ENCODE measurements around the gene IL7R.

The IL7R gene

GRCh38 chr5:35894131-35894530, 37.4 kb downstream of the IL7R start:
- H3K27me3 ChIP-seq (replicated peaks; ENCODE audit: control insufficient read depth, insufficient read depth, low read length) = no peaks in the 10 kb centered on the region
- no peak for DNase-seq (ENCODE audit: low read depth)
- H3K4me3 ChIP-seq (ENCODE audit: low read length) = no peak overlapping the region
- no peaks in the 10 kb centered on the region for H3K36me3 ChIP-seq (ENCODE audit: control insufficient read depth, insufficient read depth, low read length, severe bottlenecking)
- peaks cover 6% of the 10 kb centered on the region for H3K4me1 ChIP-seq (ENCODE audit: control insufficient read depth, insufficient read depth, low read length)
- H3K9me3 ChIP-seq (ENCODE audit: control insufficient read depth, low read length) = no peaks in the 10 kb centered on the region
- H3K9ac ChIP-seq (ENCODE audit: low read length) = no peak overlapping the region

- peak; percentile 15 for DNase-seq (ENCODE audit: low read depth)
These were observed 42.4 kb downstream of the IL7R start for GRCh38 chr5:35898952-35899660.

GRCh38 chr5:35899800-35900199, 43.1 kb downstream of the IL7R start:
- peaks cover 9% of the 10 kb centered on the region for H3K4me1 ChIP-seq (ENCODE audit: control insufficient read depth, insufficient read depth, low read length)
- H3K27me3 ChIP-seq (replicated peaks; ENCODE audit: control insufficient read depth, insufficient read depth, low read length) = no peaks in the 10 kb centered on the region
- no peaks in the 10 kb centered on the region for H3K36me3 ChIP-seq (ENCODE audit: control insufficient read depth, insufficient read depth, low read length, severe bottlenecking)
- H3K4me3 ChIP-seq (ENCODE audit: low read length) = no peak overlapping the region
- no peaks in the 10 kb centered on the region for H3K9me3 ChIP-seq (ENCODE audit: control insufficient read depth, low read length)
- no peak for DNase-seq (ENCODE audit: low read depth)
- H3K9ac ChIP-seq (ENCODE audit: low read length) = no peak overlapping the region

More at GRCh38 chr5:35898952-35899660, 42.4 kb downstream of the IL7R start:
- Histone ChIP-seq H3K36me3 (ENCODE audit: control insufficient read depth, insufficient read depth, low read length, severe bottlenecking) (no peaks in the 10 kb centered on the region), H3K9ac (ENCODE audit: low read length) (no peak overlapping the region), H3K27me3 (replicated peaks; ENCODE audit: control insufficient read depth, insufficient read depth, low read length) (no peaks in the 10 kb centered on the region), H3K4me3 (ENCODE audit: low read length) (no peak overlapping the region), H3K4me1 (ENCODE audit: control insufficient read depth, insufficient read depth, low read length) (peaks cover 9% of the 10 kb centered on the region), H3K9me3 (ENCODE audit: control insufficient read depth, low read length) (no peaks in the 10 kb centered on the region)

- Histone ChIP-seq H3K27me3 (replicated peaks; ENCODE audit: control insufficient read depth, insufficient read depth, low read length) (no peaks in the 10 kb centered on the region), H3K9ac (ENCODE audit: low read length) (no peak overlapping the region), H3K9me3 (ENCODE audit: control insufficient read depth, low read length) (no peaks in the 10 kb centered on the region), H3K4me1 (ENCODE audit: control insufficient read depth, insufficient read depth, low read length) (peaks cover 9% of the 10 kb centered on the region), H3K36me3 (ENCODE audit: control insufficient read depth, insufficient read depth, low read length, severe bottlenecking) (no peaks in the 10 kb centered on the region), H3K4me3 (ENCODE audit: low read length) (no peak overlapping the region)
- no peak for DNase-seq (ENCODE audit: low read depth)
These were observed 44.4 kb downstream of the IL7R start for GRCh38 chr5:35900972-35901695.

- H3K9ac ChIP-seq (ENCODE audit: low read length) = no peak overlapping the region
- H3K4me1 ChIP-seq (ENCODE audit: control insufficient read depth, insufficient read depth, low read length) = peaks cover 9% of the 10 kb centered on the region
- no peaks in the 10 kb centered on the region for H3K36me3 ChIP-seq (ENCODE audit: control insufficient read depth, insufficient read depth, low read length, severe bottlenecking)
- DNase-seq (ENCODE audit: low read depth) = peak; percentile 13
- H3K9me3 ChIP-seq (ENCODE audit: control insufficient read depth, low read length) = no peaks in the 10 kb centered on the region
- H3K27me3 ChIP-seq (replicated peaks; ENCODE audit: control insufficient read depth, insufficient read depth, low read length) = no peaks in the 10 kb centered on the region
- no peak overlapping the region for H3K4me3 ChIP-seq (ENCODE audit: low read length)
These were observed 45.5 kb downstream of the IL7R start for GRCh38 chr5:35902046-35902672.

- H3K9ac ChIP-seq (ENCODE audit: low read length) = no peak overlapping the region
- H3K4me1 ChIP-seq (ENCODE audit: control insufficient read depth, insufficient read depth, low read length) = peaks cover 8% of the 10 kb centered on the region
- DNase-seq (ENCODE audit: low read depth) = no peak
- H3K27me3 ChIP-seq (replicated peaks; ENCODE audit: control insufficient read depth, insufficient read depth, low read length) = no peaks in the 10 kb centered on the region
- H3K9me3 ChIP-seq (ENCODE audit: control insufficient read depth, low read length) = no peaks in the 10 kb centered on the region
- H3K36me3 ChIP-seq (ENCODE audit: control insufficient read depth, insufficient read depth, low read length, severe bottlenecking) = no peaks in the 10 kb centered on the region
- no peak overlapping the region for H3K4me3 ChIP-seq (ENCODE audit: low read length)
These were observed 47.0 kb downstream of the IL7R start for GRCh38 chr5:35903631-35904203.

GRCh38 chr5:35904443-35905132, 47.9 kb downstream of the IL7R start:
- H3K9me3 ChIP-seq (ENCODE audit: control insufficient read depth, low read length) = no peaks in the 10 kb centered on the region
- H3K4me1 ChIP-seq (ENCODE audit: control insufficient read depth, insufficient read depth, low read length) = no peaks in the 10 kb centered on the region
- H3K4me3 ChIP-seq (ENCODE audit: low read length) = no peak overlapping the region
- DNase-seq (ENCODE audit: low read depth) = no peak
- H3K9ac ChIP-seq (ENCODE audit: low read length) = no peak overlapping the region
- H3K27me3 ChIP-seq (replicated peaks; ENCODE audit: control insufficient read depth, insufficient read depth, low read length) = no peaks in the 10 kb centered on the region
- no peaks in the 10 kb centered on the region for H3K36me3 ChIP-seq (ENCODE audit: control insufficient read depth, insufficient read depth, low read length, severe bottlenecking)

- Histone ChIP-seq H3K36me3 (ENCODE audit: control insufficient read depth, insufficient read depth, low read length, severe bottlenecking) (no peaks in the 10 kb centered on the region), H3K27me3 (replicated peaks; ENCODE audit: control insufficient read depth, insufficient read depth, low read length) (no peaks in the 10 kb centered on the region), H3K4me3 (ENCODE audit: low read length) (no peak overlapping the region), H3K9me3 (ENCODE audit: control insufficient read depth, low read length) (no peaks in the 10 kb centered on the region), H3K9ac (ENCODE audit: low read length) (no peak overlapping the region), H3K4me1 (ENCODE audit: control insufficient read depth, insufficient read depth, low read length) (no peaks in the 10 kb centered on the region)
- no peak for DNase-seq (ENCODE audit: low read depth)
These were observed 51.5 kb downstream of the IL7R start for GRCh38 chr5:35908228-35908627.

GRCh38 chr5:35908814-35909213, 52.1 kb downstream of the IL7R start:
- Histone ChIP-seq H3K4me1 (ENCODE audit: control insufficient read depth, insufficient read depth, low read length) (no peaks in the 10 kb centered on the region), H3K4me3 (ENCODE audit: low read length) (no peak overlapping the region), H3K27me3 (replicated peaks; ENCODE audit: control insufficient read depth, insufficient read depth, low read length) (no peaks in the 10 kb centered on the region), H3K36me3 (ENCODE audit: control insufficient read depth, insufficient read depth, low read length, severe bottlenecking) (no peaks in the 10 kb centered on the region), H3K9ac (ENCODE audit: low read length) (no peak overlapping the region), H3K9me3 (ENCODE audit: control insufficient read depth, low read length) (no peaks in the 10 kb centered on the region)
- no peak for DNase-seq (ENCODE audit: low read depth)

- Histone ChIP-seq H3K36me3 (ENCODE audit: control insufficient read depth, insufficient read depth, low read length, severe bottlenecking) (no peaks in the 10 kb centered on the region), H3K27me3 (replicated peaks; ENCODE audit: control insufficient read depth, insufficient read depth, low read length) (no peaks in the 10 kb centered on the region)
- DNase-seq (ENCODE audit: low read depth) = peak; percentile 83
These were observed 62.5 kb downstream of the IL7R start for GRCh38 chr5:35919191-35919590.

GRCh38 chr5:35920890-35921289, 64.2 kb downstream of the IL7R start:
- Histone ChIP-seq H3K9me3 (ENCODE audit: control insufficient read depth, low read length) (no peaks in the 10 kb centered on the region), H3K9ac (ENCODE audit: low read length) (no peak overlapping the region), H3K27me3 (replicated peaks; ENCODE audit: control insufficient read depth, insufficient read depth, low read length) (no peaks in the 10 kb centered on the region), H3K4me1 (ENCODE audit: control insufficient read depth, insufficient read depth, low read length) (peaks cover 22% of the 10 kb centered on the region), H3K4me3 (ENCODE audit: low read length) (no peak overlapping the region), H3K36me3 (ENCODE audit: control insufficient read depth, insufficient read depth, low read length, severe bottlenecking) (no peaks in the 10 kb centered on the region)
- DNase-seq (ENCODE audit: low read depth) = no peak

More at GRCh38 chr5:35919191-35919590, 62.5 kb downstream of the IL7R start:
- H3K4me3 ChIP-seq (ENCODE audit: low read length) = no peak overlapping the region
- H3K4me1 ChIP-seq (ENCODE audit: control insufficient read depth, insufficient read depth, low read length) = peaks cover 13% of the 10 kb centered on the region
- no peaks in the 10 kb centered on the region for H3K9me3 ChIP-seq (ENCODE audit: control insufficient read depth, low read length)
- no peak overlapping the region for H3K9ac ChIP-seq (ENCODE audit: low read length)
